WTC11 (cell line): ENCODE data around the gene TMPRSS3.

Experiments
- ATF2 ChIP-seq: sonication (generic); formaldehyde crosslinking; IDR thresholded peaks from 2 replicates; pipeline ENCODE4 v1.8.1; 2022; ENCODE audit warnings: low read depth, missing genetic modification reagents, borderline replicate concordance
- CREB1 ChIP-seq: sonication (generic); formaldehyde crosslinking; IDR thresholded peaks from 2 replicates; pipeline ENCODE4 v1.8.0; 2023; ENCODE audit warnings: mild to moderate bottlenecking, missing genetic modification reagents
- CTCF ChIP-seq: fragments of 200-600 bp; IDR thresholded peaks from 2 replicates; pipeline ENCODE4 v1.8.0; 2022; ENCODE audit warnings: antibody characterized with exemption
- ETV6 ChIP-seq: sonication (generic); formaldehyde crosslinking; IDR thresholded peaks from 2 replicates; pipeline ENCODE4 v1.8.1; 2022; ENCODE audit warnings: mild to moderate bottlenecking, missing genetic modification reagents
- FOXP4 ChIP-seq: sonication (generic); formaldehyde crosslinking; IDR thresholded peaks from 2 replicates; pipeline ENCODE4 v1.8.0; 2022; ENCODE audit warnings: mild to moderate bottlenecking, missing genetic modification reagents
- MAX ChIP-seq: sonication (generic); formaldehyde crosslinking; IDR thresholded peaks from 2 replicates; pipeline ENCODE4 v1.8.0; 2022; ENCODE audit warnings: mild to moderate bottlenecking, missing genetic modification reagents
- TEAD4 ChIP-seq: sonication (generic); formaldehyde crosslinking; IDR thresholded peaks from 2 replicates; pipeline ENCODE4 v1.8.0; 2022; ENCODE audit warnings: mild to moderate bottlenecking, missing genetic modification reagents
- ZBTB21 ChIP-seq: sonication (generic); formaldehyde crosslinking; IDR thresholded peaks from 2 replicates; pipeline ENCODE4 v1.8.1; 2023; ENCODE audit warnings: mild to moderate bottlenecking, missing genetic modification reagents, borderline replicate concordance
- ZNF138 ChIP-seq: sonication (generic); formaldehyde crosslinking; conservative IDR thresholded peaks from 2 replicates; pipeline ENCODE4 v1.8.1; 2022; ENCODE audit warnings: mild to moderate bottlenecking, moderate library complexity, missing genetic modification reagents

- TF ChIP-seq CTCF (no peak), ATF2 (CRISPR knock-in tag) (no peak), ETV6 (CRISPR knock-in tag) (no peak), FOXP4 (CRISPR knock-in tag) (no peak), TEAD4 (CRISPR knock-in tag) (no peak), ZNF138 (CRISPR knock-in tag) (no peak), MAX (CRISPR knock-in tag) (no peak), ZBTB21 (CRISPR knock-in tag) (no peak), CREB1 (no peak)
Observed at GRCh38 chr21:42432695-42433094, 36.8 kb upstream of the TMPRSS3 start.
